HG02870 (cell line): ENCODE measurements around the gene ERICH6B.

Experiments used
- ATAC-seq: cut with Tn5 transposase; IDR thresholded peaks from one replicate; pipeline ENCODE4 v1.9.1; 2021; ENCODE audit warnings: mild to moderate bottlenecking, moderate library complexity; ENCODE audit not compliant: unreplicated experiment

ERICH6B gene

GRCh38 chr13:45602183-45603170, 13.1 kb downstream of the ERICH6B start:
- ATAC-seq, result no peak

GRCh38 chr13:45601680-45602079, 13.9 kb downstream of the ERICH6B start:
- no peak for ATAC-seq

- ATAC-seq, result no peak
Measured at GRCh38 chr13:45598597-45598996, 16.9 kb downstream of the ERICH6B start.

DNA sequence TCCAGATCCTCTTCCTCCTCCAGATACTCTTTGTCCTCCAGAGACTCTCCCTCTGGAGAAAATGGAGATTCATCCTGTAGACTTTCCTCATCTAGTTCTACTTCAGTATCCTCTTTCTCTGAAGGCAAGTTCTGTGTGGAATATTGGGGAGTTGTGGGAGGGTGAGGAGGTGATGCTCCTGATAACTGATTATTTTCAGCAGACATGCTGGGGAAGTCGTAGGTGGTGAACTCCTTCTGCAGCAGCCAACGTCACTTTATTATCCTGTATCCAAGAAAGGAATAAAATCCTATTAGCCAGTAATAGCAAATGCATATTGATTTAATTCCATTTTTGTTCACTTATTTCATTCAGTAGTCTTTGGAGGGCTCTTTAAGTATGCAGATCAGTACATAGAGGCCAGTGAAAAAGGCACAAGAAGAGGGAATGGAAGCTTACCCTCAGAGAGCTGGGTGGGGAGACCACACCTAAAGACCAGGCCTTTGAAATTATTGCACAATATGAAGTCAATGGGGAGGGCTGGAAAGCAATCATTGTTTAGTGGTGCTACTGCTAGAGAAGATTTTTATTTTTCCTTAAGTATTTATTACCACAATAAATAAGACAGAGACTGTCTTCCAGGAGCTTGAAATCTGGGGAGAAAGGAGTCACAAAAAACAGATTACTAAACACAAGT, 18.6 kb downstream of the ERICH6B start:
- ATAC-seq, result no peak

GRCh38 chr13:45595965-45596364, 19.6 kb downstream of the ERICH6B start:
- no peak for ATAC-seq

GRCh38 chr13:45594764-45595163, 20.8 kb downstream of the ERICH6B start:
- no peak for ATAC-seq

- no peak for ATAC-seq
Measured at GRCh38 chr13:45594227-45594626, 21.3 kb downstream of the ERICH6B start.

- no peak for ATAC-seq
Measured at GRCh38 chr13:45592758-45593157, 22.8 kb downstream of the ERICH6B start.

DNA sequence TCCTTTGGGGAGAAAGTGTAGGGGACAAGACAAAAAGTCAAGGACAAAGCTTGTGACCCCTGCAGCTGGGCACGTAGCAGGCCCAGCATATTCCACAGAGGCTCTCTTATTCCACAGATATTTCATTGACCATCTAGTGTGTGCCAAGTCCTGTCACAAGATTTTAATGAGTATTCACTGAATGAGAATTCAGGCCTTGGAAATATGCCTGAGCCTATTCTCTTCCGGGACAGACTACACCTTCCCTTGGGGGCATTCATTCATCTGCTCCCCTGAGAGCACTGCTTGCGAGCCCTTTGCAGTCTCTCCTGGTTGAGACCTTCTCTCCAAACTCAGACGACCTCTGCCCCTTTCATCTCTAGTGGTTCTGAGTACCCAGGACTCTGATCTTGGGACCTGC, 25.5 kb downstream of the ERICH6B start:
- no peak for ATAC-seq

- ATAC-seq, result no peak
Measured at GRCh38 chr13:45587897-45588296, 27.6 kb downstream of the ERICH6B start.

- ATAC-seq, result no peak
Measured at GRCh38 chr13:45584816-45585215, 30.7 kb downstream of the ERICH6B start.

GRCh38 chr13:45582408-45583076, 33.0 kb downstream of the ERICH6B start:
- no peak for ATAC-seq

DNA sequence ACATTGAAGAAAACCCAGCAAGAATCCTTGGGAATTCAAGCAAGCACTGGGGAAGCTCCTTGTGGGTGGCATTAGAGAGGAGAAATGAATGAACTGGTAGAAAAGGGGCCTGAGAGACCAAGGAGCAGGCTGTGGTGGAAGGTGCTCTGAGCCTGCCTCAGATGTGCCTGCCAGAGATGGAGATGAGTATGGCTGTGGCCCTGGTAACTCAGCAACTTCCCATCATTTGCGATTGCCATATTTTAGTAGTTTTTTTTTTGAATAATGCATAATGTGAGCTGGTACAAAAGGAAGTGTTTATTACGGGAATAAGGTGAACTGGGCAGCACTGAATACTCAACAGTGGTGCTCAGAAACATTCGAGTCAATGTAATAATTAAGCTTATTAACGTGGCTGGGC, 39.1 kb downstream of the ERICH6B start:
- no peak for ATAC-seq

GRCh38 chr13:45575830-45576180, 39.7 kb downstream of the ERICH6B start:
- no peak for ATAC-seq

- ATAC-seq, result no peak
Measured at GRCh38 chr13:45575146-45575829, 40.3 kb downstream of the ERICH6B start.

- no peak for ATAC-seq
Measured at GRCh38 chr13:45565331-45565730, 50.2 kb downstream of the ERICH6B start.

DNA sequence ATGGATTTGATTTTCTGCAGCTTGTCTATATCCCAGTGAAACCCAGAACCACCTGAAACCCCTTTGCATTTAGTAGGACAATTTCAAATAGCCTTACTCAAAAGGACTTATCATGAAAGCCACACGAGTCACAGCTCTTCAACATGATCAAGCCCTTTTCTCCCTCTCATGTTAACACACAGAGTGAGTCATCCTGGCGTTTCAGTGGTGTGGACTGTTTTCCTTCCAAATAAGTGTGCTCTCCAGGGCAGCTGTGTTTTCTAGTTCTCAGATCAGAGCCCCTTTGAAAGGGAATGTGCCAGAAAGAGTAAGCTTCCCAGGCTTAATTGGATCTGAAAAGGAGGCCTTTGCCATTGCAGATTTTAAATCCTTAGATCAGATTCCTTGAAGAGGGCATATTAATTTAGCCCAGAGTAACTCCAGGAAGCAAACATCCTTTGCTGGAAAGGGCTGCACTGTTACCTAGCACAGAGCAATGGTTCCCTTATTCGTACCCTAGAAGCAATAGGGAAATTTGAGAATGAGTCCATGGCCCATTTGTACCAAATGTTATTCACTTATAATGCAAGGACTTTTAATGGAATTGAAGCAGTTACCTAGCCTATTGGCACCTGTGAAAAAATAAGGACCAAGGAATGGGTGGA, 51.3 kb downstream of the ERICH6B start:
- no peak for ATAC-seq

DNA sequence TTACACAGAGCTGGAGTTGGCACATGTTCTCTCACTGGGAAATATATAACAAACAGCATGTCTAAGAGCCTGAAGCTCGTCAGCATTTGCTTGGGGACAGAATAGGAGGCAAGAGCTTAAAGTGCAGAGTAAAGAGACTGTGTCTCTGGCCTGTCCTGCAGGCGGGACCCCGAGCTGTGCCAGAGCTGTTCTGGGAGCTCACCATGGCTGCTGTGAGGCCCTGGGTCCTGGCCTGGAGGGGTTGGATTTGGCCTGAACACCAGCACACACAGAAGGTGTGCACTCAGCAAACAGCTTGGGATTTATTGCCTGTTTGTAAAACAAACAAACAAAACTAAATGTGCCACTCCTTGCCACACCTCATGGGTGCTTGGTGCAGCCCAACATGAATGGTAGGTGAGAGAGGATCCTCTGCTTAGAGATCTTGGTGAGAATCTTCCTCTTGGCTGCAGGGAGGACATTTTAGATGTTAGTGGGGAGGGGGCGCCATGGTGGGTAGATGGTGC, 60.9 kb downstream of the ERICH6B start:
- ATAC-seq, result no peak

- no peak for ATAC-seq
Measured at GRCh38 chr13:45548281-45548680, 67.3 kb downstream of the ERICH6B start.

DNA sequence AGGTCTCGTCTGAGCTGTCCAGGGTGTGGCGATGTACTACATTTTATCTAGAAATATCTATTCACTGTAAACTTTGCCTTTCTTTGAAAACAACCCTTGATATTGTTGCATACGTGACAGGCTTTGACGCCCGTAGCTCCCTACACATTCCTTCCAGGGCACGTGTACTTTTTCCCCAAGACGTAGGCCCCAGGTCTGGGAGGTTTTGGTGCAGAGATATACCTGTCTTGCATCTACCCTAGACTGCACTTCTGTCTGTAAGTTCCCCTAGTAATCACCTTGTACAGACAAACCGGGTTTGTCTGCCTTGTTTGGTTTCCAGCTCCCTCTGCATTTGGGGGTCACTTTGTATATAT, 69.2 kb downstream of the ERICH6B start:
- no peak for ATAC-seq
